Measurements from ENCODE around the gene FPR1.

DNA sequence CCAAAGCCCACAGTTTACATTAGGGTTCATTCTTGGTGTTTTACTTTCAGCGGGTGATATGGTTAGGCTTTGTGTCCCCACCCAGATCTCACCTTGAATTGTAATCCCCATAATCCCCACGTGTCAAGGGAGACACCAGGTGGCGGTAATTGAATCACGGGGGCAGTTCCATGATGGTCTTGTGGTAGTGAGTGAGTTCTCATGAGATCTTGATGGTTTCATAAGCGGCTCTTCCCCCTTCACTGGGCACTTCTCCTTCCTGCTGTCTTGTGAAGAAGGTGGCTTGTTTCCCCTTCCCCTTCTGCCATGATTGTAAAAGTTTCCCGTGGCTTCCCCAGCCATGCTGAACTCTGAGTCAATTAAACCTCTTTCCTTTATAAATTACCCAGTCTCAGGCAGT lies 21.3 kb upstream of the FPR1 start:
- TF ChIP-seq POLR2AphosphoS5 (IDR thresholded peaks at IDR 0.05) (no peak), POLR2A (IDR thresholded peaks at IDR 0.05) (no peak)
- TF ChIP-seq, protein P1, sequence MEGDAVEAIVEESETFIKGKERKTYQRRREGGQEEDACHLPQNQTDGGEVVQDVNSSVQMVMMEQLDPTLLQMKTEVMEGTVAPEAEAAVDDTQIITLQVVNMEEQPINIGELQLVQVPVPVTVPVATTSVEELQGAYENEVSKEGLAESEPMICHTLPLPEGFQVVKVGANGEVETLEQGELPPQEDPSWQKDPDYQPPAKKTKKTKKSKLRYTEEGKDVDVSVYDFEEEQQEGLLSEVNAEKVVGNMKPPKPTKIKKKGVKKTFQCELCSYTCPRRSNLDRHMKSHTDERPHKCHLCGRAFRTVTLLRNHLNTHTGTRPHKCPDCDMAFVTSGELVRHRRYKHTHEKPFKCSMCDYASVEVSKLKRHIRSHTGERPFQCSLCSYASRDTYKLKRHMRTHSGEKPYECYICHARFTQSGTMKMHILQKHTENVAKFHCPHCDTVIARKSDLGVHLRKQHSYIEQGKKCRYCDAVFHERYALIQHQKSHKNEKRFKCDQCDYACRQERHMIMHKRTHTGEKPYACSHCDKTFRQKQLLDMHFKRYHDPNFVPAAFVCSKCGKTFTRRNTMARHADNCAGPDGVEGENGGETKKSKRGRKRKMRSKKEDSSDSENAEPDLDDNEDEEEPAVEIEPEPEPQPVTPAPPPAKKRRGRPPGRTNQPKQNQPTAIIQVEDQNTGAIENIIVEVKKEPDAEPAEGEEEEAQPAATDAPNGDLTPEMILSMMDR (IDR thresholded peaks at IDR 0.05): no peak
